Mononuclear cell (primary cell): ENCODE measurements around the gene TSHR. TPM values are rescaled to one million over a fixed set of nuclear protein-coding genes. Genes with fewer than 3 reads are reported as not detected.

Experiments used
- H3K27me3 ChIP-seq: 2 replicates; pipeline ENCODE4 v1.6.0; 2011; ENCODE audit warnings: low read length, control low read depth; ENCODE audit not compliant: insufficient read depth
- H3K4me1 ChIP-seq: 2 replicates; pipeline ENCODE4 v1.5.1; 2011; ENCODE audit warnings: mild to moderate bottlenecking, low read length, control low read depth; ENCODE audit not compliant: insufficient read depth
- H3K4me3 ChIP-seq: 2 replicates; pipeline ENCODE4 v1.5.1; 2011; ENCODE audit warnings: mild to moderate bottlenecking, low read length, moderate library complexity
- H3K9me3 ChIP-seq: 2 replicates; pipeline ENCODE4 v1.5.1; 2011; ENCODE audit warnings: low read depth, mild to moderate bottlenecking, control low read depth, low read length
- total RNA-seq: library from RNA; depleted of rRNA; stranded (reverse); fragments of >200 nt; gene quantifications from one replicate; pipeline ENCODE4 v1.2.3, GENCODE V29; 2012

TSHR gene
- total RNA-seq, 1 donor = 0.21 TPM

GRCh38 chr14:81172353-81172752, 216.9 kb downstream of the TSHR start:
- Histone ChIP-seq H3K4me3 (no peak overlapping the region), H3K9me3 (no peaks in the 10 kb centered on the region), H3K4me1 (peaks cover 26% of the 10 kb centered on the region), H3K27me3 (no peaks in the 10 kb centered on the region)

- Histone ChIP-seq H3K4me1 (peaks cover 26% of the 10 kb centered on the region), H3K27me3 (no peaks in the 10 kb centered on the region), H3K4me3 (no peak overlapping the region), H3K9me3 (no peaks in the 10 kb centered on the region)
Measured at GRCh38 chr14:81172881-81173280, 217.5 kb downstream of the TSHR start.

- peaks cover 20% of the 10 kb centered on the region for H3K4me1 ChIP-seq
- no peaks in the 10 kb centered on the region for H3K27me3 ChIP-seq
- no peaks in the 10 kb centered on the region for H3K9me3 ChIP-seq
- no peak overlapping the region for H3K4me3 ChIP-seq
Measured at GRCh38 chr14:81176241-81176640, 220.8 kb downstream of the TSHR start.

GRCh38 chr14:81177225-81177624, 221.8 kb downstream of the TSHR start:
- no peaks in the 10 kb centered on the region for H3K27me3 ChIP-seq
- no peaks in the 10 kb centered on the region for H3K9me3 ChIP-seq
- H3K4me3 ChIP-seq = no peak overlapping the region
- peaks cover 17% of the 10 kb centered on the region for H3K4me1 ChIP-seq

GRCh38 chr14:81178063-81178462, 222.6 kb downstream of the TSHR start:
- no peak overlapping the region for H3K4me3 ChIP-seq

GRCh38 chr14:81179631-81180030, 224.2 kb downstream of the TSHR start:
- no peak overlapping the region for H3K4me3 ChIP-seq
- no peaks in the 10 kb centered on the region for H3K9me3 ChIP-seq
- peaks cover 11% of the 10 kb centered on the region for H3K4me1 ChIP-seq
- H3K27me3 ChIP-seq = no peaks in the 10 kb centered on the region

More at GRCh38 chr14:81178063-81178462, 222.6 kb downstream of the TSHR start:
- no peaks in the 10 kb centered on the region for H3K9me3 ChIP-seq
- peaks cover 11% of the 10 kb centered on the region for H3K4me1 ChIP-seq
- H3K27me3 ChIP-seq = no peaks in the 10 kb centered on the region

GRCh38 chr14:81187832-81188522, 232.6 kb downstream of the TSHR start:
- peaks cover 4% of the 10 kb centered on the region for H3K4me1 ChIP-seq
- no peak overlapping the region for H3K4me3 ChIP-seq
- no peaks in the 10 kb centered on the region for H3K27me3 ChIP-seq
- H3K9me3 ChIP-seq = no peaks in the 10 kb centered on the region

- Histone ChIP-seq H3K4me1 (peaks cover 4% of the 10 kb centered on the region), H3K4me3 (no peak overlapping the region)
Measured at GRCh38 chr14:81192594-81192993, 237.2 kb downstream of the TSHR start.

GRCh38 chr14:81193924-81194633, 238.7 kb downstream of the TSHR start:
- H3K4me3 ChIP-seq = no peak overlapping the region
- no peaks in the 10 kb centered on the region for H3K27me3 ChIP-seq
- H3K9me3 ChIP-seq = no peaks in the 10 kb centered on the region
- H3K4me1 ChIP-seq = peaks cover 4% of the 10 kb centered on the region

More at GRCh38 chr14:81192594-81192993, 237.2 kb downstream of the TSHR start:
- H3K27me3 ChIP-seq = no peaks in the 10 kb centered on the region
- H3K9me3 ChIP-seq = no peaks in the 10 kb centered on the region

Other genes with a start within 250 kb of the TSHR start
- 11.0 TPM for gene CEP128, start 13.9 kb upstream of the TSHR start, total RNA-seq